Muscle layer of duodenum (tissue), 2 donors: Measurements from ENCODE around the gene C11orf54.
"Not testable (repeated sequence)": the region's sequence is repeated elsewhere in the genome, so short reads cannot be mapped to it uniquely, and the experiment has no call there.

Experiments
- H3K27ac ChIP-seq: one replicate; pipeline ENCODE4 v1.7.0; 2013; ENCODE audit warnings: mild to moderate bottlenecking, low read length
- H3K27me3 ChIP-seq: one replicate; pipeline ENCODE4 v1.7.0; 2013; ENCODE audit warnings: low read depth, mild to moderate bottlenecking, control low read depth, low read length
- H3K36me3 ChIP-seq, 2 donors: one replicate each; pipeline ENCODE4 v1.7.0; 2013; ENCODE audit warnings: low read length in 2 of 2, control low read depth in 1 of 2, mild to moderate bottlenecking in 1 of 2; ENCODE audit not compliant: insufficient read depth in 2 of 2, control insufficient read depth in 1 of 2
- H3K4me1 ChIP-seq, 2 donors: one replicate each; pipeline ENCODE4 v1.7.0; 2013; ENCODE audit warnings: low read length in 2 of 2, mild to moderate bottlenecking in 2 of 2, control low read depth in 1 of 2, moderate library complexity in 1 of 2; ENCODE audit not compliant: insufficient read depth in 2 of 2, control insufficient read depth in 1 of 2
- H3K4me3 ChIP-seq, 2 donors: one replicate each; pipeline ENCODE4 v1.7.0; 2013; ENCODE audit warnings: low read length in 2 of 2, low read depth in 1 of 2, mild to moderate bottlenecking in 1 of 2
- H3K9me3 ChIP-seq, 2 donors: one replicate each; pipeline ENCODE4 v1.7.0; 2013; ENCODE audit warnings: low read length in 2 of 2, control low read depth in 1 of 2, mild to moderate bottlenecking in 1 of 2; ENCODE audit not compliant: control insufficient read depth in 1 of 2
- donor health status: healthy.

C11orf54 gene

DNA sequence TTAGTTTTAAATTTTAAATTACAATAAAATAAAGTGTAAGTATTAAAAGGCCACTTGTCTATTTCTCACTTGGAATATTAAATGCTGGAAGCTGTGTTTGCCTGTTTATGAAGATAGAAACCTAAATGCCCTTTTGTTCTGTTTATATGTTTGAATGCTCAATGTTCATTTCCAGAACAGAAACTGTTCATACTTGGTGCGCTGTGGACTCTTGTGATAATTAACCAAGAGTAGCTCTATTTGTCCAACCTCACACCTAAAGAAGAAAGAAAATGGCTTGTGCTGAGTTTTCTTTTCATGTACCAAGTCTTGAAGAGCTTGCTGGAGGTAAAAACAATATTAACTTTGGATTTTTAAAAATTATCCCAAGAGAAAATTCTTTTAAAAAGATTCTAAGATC lies 5.7 kb downstream of the C11orf54 start:
- Histone ChIP-seq H3K27me3 (no peaks in the 10 kb centered on the region), H3K4me1 (peaks cover 0 to 4% of the 10 kb centered on the region in 2 donors), H3K4me3 (no peak overlapping the region), H3K36me3 (no peaks in the 10 kb centered on the region), H3K9me3 (no peaks in the 10 kb centered on the region), H3K27ac (no peak overlapping the region)

DNA sequence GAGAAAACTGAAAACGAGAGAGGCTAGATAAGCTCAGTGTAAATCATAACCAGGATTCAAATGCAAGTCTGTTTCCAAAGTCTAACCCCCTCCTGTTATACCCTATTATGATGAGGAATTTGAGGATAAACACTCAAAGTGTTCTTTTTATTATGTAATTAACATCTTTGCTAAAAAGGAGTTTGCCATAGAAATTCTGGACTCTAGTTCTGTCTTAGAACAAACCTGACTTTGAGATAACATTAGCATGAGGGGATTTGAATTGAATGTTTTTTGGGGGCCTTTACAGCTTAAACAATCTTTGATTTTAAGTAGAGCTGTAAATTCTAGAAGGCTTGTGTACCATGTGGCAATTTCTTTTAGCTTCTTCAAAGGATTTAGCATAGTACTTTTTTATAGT lies 9.5 kb downstream of the C11orf54 start:
- no peak overlapping the region for H3K4me3 ChIP-seq
- H3K27me3 ChIP-seq = no peaks in the 10 kb centered on the region
- H3K9me3 ChIP-seq = no peaks in the 10 kb centered on the region
- H3K4me1 ChIP-seq = no peaks in the 10 kb centered on the region
- no peak overlapping the region for H3K27ac ChIP-seq
- peaks cover 6 to 18% of the 10 kb centered on the region in 2 donors for H3K36me3 ChIP-seq

DNA sequence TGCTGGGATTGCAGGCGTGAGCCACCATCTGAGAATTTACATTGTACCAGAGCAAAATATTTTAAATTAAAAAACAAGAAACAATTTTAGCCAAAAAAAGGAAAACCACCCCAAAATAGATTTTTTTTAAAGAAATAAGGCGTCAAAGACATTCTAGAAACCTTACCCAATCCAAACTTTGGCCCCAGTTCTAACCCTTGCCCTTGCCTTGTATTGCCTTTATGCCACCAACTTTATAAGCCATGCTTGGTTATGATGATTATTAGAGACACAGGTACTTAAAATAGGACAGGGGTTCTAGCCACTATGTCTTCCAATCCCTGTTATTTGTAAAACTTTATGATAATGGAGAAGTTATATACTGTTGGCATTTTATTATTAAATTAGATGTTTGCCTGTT lies 11.8 kb downstream of the C11orf54 start:
- H3K27ac ChIP-seq = no peak overlapping the region
- no peaks in the 10 kb centered on the region for H3K9me3 ChIP-seq
- H3K36me3 ChIP-seq = peaks cover 18 to 39% of the 10 kb centered on the region in 2 donors
- H3K4me3 ChIP-seq = no peak overlapping the region
- H3K27me3 ChIP-seq = no peaks in the 10 kb centered on the region
- no peaks in the 10 kb centered on the region for H3K4me1 ChIP-seq

DNA sequence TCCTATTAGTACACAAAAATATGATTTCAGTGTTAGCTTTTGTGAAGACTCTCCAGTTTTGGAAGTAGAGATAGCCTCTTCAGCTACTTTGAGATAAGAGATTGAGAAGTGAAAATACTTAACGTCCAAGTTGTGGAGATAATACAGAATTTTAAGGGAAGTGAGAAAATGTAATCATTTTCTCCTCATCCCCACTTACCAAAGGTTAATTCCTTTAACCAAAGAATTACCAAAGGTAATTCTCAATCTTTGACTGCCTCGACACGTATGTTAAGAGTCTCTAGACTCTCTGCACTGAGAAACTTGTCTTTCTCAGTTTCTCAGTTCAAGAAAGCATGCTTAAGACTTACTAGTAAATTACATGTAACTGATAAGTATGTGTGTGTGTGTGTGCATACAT lies 15.3 kb downstream of the C11orf54 start:
- Histone ChIP-seq H3K9me3 (no peaks in the 10 kb centered on the region), H3K4me3 (no peak overlapping the region), H3K27ac (no peak overlapping the region), H3K27me3 (no peaks in the 10 kb centered on the region), H3K4me1 (no peaks in the 10 kb centered on the region), H3K36me3 (peaks cover 29 to 69% of the 10 kb centered on the region in 2 donors)

DNA sequence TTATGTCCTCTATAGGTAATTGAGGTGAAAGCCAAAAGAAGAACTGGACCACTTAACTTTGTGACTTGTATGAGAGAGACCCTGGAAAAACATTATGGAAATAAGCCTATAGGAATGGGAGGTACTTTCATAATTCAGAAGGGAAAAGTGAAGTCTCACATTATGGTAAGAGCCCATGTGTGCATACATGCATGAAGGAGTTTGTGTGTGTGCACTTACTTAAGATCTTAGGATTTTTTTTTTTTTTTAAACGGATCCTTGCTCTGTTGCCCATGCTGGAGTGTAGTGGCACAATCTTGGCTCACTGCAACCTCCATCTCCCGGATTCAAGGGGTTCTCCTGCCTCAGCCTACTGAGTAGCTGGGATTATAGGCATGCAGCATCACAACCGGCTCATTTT lies 15.8 kb downstream of the C11orf54 start:
- Histone ChIP-seq H3K4me1 (no peaks in the 10 kb centered on the region), H3K27me3 (no peaks in the 10 kb centered on the region), H3K27ac (no peak overlapping the region), H3K36me3 (peaks cover 29 to 71% of the 10 kb centered on the region in 2 donors), H3K4me3 (no peak overlapping the region), H3K9me3 (no peaks in the 10 kb centered on the region)

DNA sequence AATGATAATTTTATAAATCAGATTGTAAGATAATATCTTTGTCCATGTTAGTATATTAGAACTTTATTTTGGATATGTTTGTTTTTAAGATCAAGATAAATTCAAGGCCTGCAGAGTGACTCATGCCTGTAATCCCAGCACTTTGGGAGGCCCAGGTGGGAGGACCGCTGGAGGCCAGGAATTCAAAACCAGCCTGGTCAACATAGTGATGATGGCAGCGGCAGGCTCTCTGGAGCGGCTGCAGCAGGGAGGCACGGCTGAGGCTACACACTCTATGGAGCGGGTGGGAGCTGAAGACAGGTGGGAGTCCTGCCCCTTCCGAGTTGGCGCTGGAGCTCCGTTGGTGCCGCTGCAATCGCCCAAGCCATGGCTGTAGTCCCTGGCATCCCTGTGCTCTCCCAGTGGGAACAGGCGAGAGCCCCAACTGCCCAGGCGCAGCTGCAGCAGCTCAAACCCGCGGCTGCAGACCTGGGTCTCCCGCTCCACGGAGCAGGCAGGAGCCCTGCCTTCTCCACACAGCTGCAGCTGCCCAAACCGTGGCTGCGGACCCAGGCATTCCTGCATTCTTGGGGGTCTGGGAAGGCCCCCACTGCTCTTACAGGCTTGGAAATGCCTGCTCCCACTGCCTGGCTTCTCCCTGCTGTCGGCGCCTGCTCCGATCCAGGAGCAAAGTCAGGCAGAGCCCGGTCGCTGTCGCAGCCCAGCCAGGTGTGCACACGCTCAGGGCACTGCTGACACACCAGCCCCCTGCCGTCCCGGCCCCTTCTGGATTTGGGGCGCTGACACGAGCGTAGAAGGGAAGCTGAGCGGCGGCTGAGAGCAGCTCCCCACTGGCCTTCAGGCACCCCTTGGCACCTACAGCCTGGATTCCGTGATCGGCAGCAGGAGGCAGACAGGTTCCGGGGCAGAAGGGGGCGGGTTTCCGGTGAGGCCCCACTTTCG lies 16.7 kb downstream of the C11orf54 start:
- Histone ChIP-seq H3K27ac (no peak overlapping the region), H3K4me1 (no peaks in the 10 kb centered on the region), H3K27me3 (no peaks in the 10 kb centered on the region), H3K9me3 (no peaks in the 10 kb centered on the region), H3K4me3 (no peak overlapping the region), H3K36me3 (peaks cover 31 to 77% of the 10 kb centered on the region in 2 donors)

DNA sequence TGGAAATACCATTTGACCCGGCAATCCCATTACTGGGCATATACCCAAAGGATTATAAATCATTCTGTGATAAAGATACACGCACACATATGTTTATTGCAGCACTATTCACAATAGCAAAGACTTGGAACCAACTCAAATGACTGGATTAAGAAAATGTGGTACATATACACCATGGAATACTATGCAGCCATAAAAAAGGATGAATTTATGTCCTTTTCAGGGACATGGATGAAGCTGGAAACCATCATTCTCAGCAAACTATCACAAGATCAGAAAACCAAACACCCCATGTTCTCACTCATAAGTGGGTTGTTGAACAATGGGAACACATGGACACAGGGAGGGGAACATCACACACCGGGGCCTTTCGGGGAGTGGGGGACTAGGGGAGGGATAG lies 17.7 kb downstream of the C11orf54 start:
- H3K4me1 ChIP-seq, H3K27me3 ChIP-seq, H3K27ac ChIP-seq, H3K4me3 ChIP-seq, H3K9me3 ChIP-seq: not testable (repeated sequence)
- H3K36me3 ChIP-seq = peaks cover 25 to 79% of the 10 kb centered on the region in 2 donors

DNA sequence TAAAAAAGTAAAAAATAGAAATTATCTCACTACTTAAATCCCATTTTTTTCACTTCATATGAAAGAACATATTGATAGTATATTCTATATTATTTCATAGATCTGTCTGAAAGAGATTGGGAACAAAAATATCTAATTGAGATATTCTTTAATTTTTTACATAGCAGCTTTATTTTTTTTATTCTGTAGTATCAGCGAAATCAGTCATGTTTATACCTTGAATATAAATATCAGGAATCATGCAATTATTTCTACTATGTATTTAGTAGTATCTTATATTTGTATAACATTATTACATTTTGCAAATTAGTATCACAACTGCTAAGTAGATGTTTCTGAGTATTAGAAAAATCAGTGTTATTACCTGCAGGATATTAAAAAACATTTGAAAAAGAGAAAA lies 20.4 kb downstream of the C11orf54 start:
- H3K4me1 ChIP-seq = peaks cover 0 to 3% of the 10 kb centered on the region in 2 donors
- H3K9me3 ChIP-seq = no peaks in the 10 kb centered on the region
- H3K27ac ChIP-seq = no peak overlapping the region
- H3K4me3 ChIP-seq = no peak overlapping the region
- no peaks in the 10 kb centered on the region for H3K27me3 ChIP-seq
- peaks cover 19 to 62% of the 10 kb centered on the region in 2 donors for H3K36me3 ChIP-seq

DNA sequence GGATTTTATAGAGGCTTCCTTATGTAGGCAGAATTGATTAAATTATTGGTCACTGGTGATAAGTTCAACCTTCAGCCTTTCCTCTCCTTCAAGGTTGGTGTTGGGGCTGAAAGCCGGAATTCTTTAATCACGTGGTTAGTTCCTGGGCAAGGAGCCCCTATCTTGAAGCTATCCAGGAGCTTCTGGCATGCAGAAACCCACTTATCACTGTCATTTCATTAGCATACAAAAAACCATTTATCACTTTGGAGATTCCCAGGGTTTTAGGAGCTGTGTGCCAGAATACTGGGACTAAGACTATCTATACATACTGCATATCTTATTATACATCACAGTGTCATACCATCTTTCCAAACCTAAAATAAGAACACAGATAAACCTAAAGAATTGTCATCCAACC lies 24.1 kb downstream of the C11orf54 start:
- H3K4me3 ChIP-seq = no peak overlapping the region
- no peaks in the 10 kb centered on the region for H3K9me3 ChIP-seq
- H3K36me3 ChIP-seq = peaks cover 9 to 28% of the 10 kb centered on the region in 2 donors
- no peaks in the 10 kb centered on the region for H3K27me3 ChIP-seq
- no peak overlapping the region for H3K27ac ChIP-seq
- peaks cover 0 to 3% of the 10 kb centered on the region in 2 donors for H3K4me1 ChIP-seq

DNA sequence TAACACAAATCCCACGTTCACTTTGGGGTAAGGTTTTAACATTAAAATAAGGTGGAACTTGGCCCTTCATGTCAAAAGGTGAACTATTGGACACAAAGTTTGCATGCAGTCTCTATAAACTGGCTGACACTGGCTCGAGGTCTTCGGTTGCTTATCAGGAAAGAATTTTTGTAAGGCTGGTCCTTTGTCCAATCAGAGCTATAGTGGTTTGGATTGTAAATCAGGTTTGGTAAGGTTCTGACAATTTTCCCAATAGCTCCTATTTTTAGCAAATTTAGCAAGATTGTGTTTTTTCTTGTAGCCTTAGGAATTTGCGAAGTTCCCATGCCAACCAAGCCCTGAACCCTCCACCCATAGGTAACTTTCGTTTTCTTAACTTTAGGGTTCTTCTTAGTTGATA lies 25.0 kb downstream of the C11orf54 start:
- Histone ChIP-seq H3K9me3 (no peaks in the 10 kb centered on the region), H3K27ac (no peak overlapping the region), H3K27me3 (no peaks in the 10 kb centered on the region), H3K36me3 (peaks cover 3 to 19% of the 10 kb centered on the region in 2 donors), H3K4me1 (peaks cover 0 to 3% of the 10 kb centered on the region in 2 donors), H3K4me3 (no peak overlapping the region)

DNA sequence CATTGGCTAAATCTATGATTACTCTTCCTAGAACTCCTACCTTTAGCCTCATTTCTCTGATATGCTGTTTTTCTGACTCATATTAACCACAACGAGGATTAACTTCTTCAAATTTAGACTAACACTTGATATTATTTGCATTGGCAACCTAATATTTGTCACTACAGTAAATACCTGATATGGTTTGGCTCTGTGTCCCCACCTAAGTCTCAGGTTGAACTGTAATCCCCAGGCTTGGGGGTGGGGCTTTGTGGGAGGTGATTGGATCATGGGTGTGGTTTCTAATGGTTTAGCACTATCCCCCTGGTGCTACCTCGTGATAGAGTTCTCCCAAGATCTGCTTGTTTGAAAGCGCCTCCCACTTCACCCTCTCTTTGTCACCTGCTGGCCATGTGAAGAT lies 25.5 kb downstream of the C11orf54 start:
- Histone ChIP-seq H3K4me3 (no peak overlapping the region), H3K9me3 (no peaks in the 10 kb centered on the region), H3K27me3 (no peaks in the 10 kb centered on the region), H3K36me3 (peaks cover 3 to 19% of the 10 kb centered on the region in 2 donors), H3K4me1 (peaks cover 0 to 3% of the 10 kb centered on the region in 2 donors), H3K27ac (no peak overlapping the region)

DNA sequence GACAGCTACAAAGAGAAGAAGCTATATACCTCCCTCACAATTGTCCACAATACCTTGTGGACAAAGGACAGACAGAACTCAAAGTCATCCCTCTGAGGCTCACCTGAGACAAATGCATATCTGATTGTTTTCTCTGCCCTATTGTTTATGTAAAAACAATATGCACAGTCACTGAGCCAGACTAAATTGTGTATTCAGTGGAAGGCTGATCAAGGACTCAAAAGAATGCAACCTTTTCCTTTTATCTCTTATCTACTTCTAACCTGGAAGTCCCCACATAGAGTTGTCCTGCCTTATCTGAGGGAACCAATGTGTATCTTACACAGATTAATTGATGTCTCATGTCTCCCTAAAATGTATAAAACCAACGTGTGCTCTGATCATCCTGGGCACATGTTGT lies 28.7 kb downstream of the C11orf54 start:
- no peak overlapping the region for H3K4me3 ChIP-seq
- no peaks in the 10 kb centered on the region for H3K27me3 ChIP-seq
- no peak overlapping the region for H3K27ac ChIP-seq
- H3K9me3 ChIP-seq = no peaks in the 10 kb centered on the region
- H3K4me1 ChIP-seq = peaks cover 0 to 3% of the 10 kb centered on the region in 2 donors
- no peaks in the 10 kb centered on the region for H3K36me3 ChIP-seq
